NT2/D1 (cell line): ENCODE data around the gene OR2T3.
"Not testable (repeated sequence)": the region's sequence is repeated elsewhere in the genome, so short reads cannot be mapped to it uniquely, and the experiment has no call there.

Source experiments
- SUZ12 ChIP-seq: IDR thresholded peaks from 2 replicates; pipeline ENCODE4 v1.6.1; 2011; ENCODE audit not compliant: insufficient read length, insufficient read depth; ENCODE audit errors: extremely low read depth
- YY1 ChIP-seq: IDR thresholded peaks from 2 replicates; pipeline ENCODE4 v1.6.1; 2011; ENCODE audit not compliant: insufficient read length, insufficient read depth
- ZNF274 ChIP-seq: IDR thresholded peaks from 2 replicates; pipeline ENCODE4 v1.6.1; 2011; ENCODE audit warnings: mild to moderate bottlenecking, low read depth, low read length

DNA sequence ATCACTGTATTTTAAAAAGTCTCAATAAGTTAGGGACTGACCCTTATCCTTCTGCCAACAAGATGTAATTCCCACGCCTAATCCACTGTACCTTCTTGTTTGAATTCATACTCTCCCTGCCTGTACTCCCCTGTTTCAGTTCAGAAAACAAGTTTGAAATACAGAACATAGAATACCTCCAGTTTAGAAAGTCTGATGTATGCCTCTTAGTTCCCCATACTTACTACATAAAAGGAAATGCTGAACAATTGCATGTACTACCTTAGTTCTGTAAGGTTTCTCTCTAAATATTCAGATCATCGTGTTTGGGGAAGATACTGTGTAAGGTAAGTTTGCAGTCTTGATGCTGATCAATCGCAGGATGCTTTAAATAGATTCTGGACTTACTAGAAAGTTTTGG, 36.8 kb upstream of the OR2T3 start:
- TF ChIP-seq YY1, ZNF274, SUZ12: not testable (repeated sequence)
